ENCODE results near the gene RBP5.

GRCh38 chr12:7178481-7178880 lies 49.8 kb upstream of the RBP5 start:
- no peak for TF ChIP-seq PHF21A (IDR thresholded peaks at IDR 0.05; ENCODE audit: borderline replicate concordance, low read depth)
- TF ChIP-seq CBX5 (IDR thresholded peaks at IDR 0.05; ENCODE audit: borderline replicate concordance, low read depth), result no peak
- no peak for TF ChIP-seq THAP7 (CRISPR knock-in tag; IDR thresholded peaks at IDR 0.05)
- no peak for TF ChIP-seq ATF3 (IDR thresholded peaks at IDR 0.05)
- no peak for TF ChIP-seq ATF3 (CRISPR knock-in tag; conservative IDR thresholded peaks at IDR 0.05)
- TF ChIP-seq TARDBP (IDR thresholded peaks at IDR 0.05), result no peak
- no peak for TF ChIP-seq CTCF (IDR thresholded peaks at IDR 0.05 in 2 of 3, conservative IDR thresholded peaks at IDR 0.05 in 1 of 3; ENCODE audit: insufficient read depth in 2 of 3, low read depth in 1 of 3, low read length in 3 of 3)
- TF ChIP-seq ZBTB49 (CRISPR knock-in tag; IDR thresholded peaks at IDR 0.05; ENCODE audit: borderline replicate concordance), result no peak
- TF ChIP-seq KDM1A (IDR thresholded peaks at IDR 0.05), result no peak
- TF ChIP-seq POLR2A (conservative IDR thresholded peaks at IDR 0.05), result no peak
- no peak for TF ChIP-seq ZNF609 (CRISPR knock-in tag; IDR thresholded peaks at IDR 0.05; ENCODE audit: borderline replicate concordance)
- no peak for TF ChIP-seq SP2 (IDR thresholded peaks at IDR 0.05; ENCODE audit: extremely low read depth, low read depth, low read length, poor library complexity, severe bottlenecking)
